Skin of body (tissue), 2 donors: Measurements from ENCODE around the gene SINHCAF. TPM values are rescaled to one million over a fixed set of nuclear protein-coding genes. Genes with fewer than 3 reads are reported as not detected.

Experiments used
- DNase-seq: peaks from one replicate; lab custom pipeline; 2025; lab: John Stamatoyannopoulos, UW
- total RNA-seq: library from RNA; depleted of rRNA; stranded (reverse); fragments of >200 nt; gene quantifications from one replicate; pipeline ENCODE4 v1.2.3, GENCODE V29; 2014

The SINHCAF gene
- total RNA-seq, 1 donor from 2014 or later, result 47.5 TPM

DNA sequence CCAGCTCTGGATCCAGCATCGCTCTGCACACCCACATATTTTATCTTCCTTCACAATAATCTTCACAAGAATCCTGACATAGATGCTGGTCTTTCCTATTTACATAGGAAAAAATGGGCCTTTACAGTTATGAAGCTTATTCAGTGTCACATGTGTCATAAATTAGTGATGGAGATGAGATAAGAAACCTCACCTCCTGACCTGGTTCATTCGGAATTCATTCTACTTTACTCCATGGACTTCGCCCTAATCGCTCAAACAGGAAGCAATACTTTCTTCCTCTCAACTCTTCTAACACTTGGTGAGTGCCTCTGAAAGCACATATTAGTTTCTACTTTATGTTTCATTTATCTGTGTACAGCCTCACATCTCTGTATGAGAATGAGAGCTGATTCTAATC lies 12.0 kb upstream of the SINHCAF start:
- DNase-seq, result no peak

DNA sequence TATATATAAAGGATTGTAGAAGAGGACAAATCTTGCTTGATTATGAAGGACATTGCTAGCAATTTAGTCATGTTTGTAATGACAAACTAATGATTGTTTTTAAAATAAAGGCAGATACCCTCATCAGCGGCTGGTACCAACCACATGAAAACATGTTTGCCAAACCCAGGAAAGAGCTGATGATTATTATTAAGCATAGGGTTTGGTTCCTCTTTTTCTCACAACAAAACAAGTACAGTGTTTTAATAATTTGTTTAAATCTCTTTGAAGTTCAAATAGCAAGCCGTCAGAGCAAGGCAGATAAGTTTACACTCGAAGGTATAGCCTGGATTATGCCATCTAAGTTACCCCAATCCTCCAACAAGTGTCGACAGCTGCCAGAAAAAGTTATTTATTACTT lies 5.3 kb upstream of the SINHCAF start:
- DNase-seq, result no peak

DNA sequence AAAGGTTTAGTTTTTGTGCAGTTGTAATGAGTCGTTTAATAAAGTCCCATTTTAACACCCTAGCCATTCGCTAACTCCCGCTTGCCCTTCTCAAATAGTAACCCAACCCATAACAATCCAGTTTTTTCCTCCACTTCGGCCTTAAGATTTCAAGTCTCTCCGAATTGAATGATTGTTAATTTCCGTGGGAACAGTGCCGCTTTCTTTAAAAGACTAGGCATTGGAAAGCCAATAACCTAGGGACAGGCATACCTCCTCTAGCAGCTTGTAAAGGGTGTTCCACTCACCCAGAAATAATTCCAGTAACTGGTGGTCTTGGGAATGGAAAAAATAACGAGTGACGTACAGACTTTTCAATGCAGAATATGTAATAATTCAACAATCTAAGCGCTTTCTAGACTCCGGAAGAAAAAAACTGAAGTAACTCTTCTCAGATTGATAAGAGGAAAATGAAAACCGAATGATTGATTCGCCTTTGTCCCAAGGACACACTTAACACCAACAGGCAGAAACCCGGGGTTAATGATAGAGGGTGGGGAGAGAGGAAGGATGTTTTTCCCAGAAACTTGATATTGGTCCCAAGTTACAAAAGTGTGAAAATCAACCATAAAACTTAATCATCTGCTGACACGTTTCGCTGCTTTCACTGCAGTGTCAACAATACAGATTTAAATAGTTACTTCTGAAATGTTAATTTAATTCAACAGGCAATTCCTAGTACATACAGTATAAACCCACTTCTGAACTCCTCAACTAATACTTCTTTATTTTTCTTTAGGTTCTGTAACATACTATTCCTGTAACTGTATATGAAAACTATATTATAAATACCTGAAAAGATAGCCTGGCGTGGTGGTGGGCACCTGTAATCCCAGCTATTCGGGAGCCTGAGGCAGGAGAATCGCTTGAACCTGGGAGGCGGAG lies 1.0 kb upstream of the SINHCAF start:
- peak; percentile 25 for DNase-seq

DNA sequence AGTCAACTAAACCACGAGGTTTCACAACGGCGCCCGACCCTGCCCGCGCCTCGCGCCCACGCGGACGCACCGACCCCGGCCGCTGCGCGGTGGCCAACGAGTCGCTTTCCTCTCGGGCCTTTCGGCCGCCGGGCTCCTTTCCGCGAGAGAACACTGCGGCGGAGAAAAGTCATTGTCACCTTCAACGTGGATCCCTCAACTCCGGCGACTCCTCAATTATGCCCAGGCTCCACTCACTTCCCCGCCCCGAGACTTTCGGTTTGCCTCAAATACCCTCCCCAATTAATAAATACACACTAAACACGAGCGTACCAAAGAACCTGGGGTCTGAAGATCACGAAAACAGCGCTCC lies 450 bp downstream of the SINHCAF start:
- peak; percentile 35 for DNase-seq

DNA sequence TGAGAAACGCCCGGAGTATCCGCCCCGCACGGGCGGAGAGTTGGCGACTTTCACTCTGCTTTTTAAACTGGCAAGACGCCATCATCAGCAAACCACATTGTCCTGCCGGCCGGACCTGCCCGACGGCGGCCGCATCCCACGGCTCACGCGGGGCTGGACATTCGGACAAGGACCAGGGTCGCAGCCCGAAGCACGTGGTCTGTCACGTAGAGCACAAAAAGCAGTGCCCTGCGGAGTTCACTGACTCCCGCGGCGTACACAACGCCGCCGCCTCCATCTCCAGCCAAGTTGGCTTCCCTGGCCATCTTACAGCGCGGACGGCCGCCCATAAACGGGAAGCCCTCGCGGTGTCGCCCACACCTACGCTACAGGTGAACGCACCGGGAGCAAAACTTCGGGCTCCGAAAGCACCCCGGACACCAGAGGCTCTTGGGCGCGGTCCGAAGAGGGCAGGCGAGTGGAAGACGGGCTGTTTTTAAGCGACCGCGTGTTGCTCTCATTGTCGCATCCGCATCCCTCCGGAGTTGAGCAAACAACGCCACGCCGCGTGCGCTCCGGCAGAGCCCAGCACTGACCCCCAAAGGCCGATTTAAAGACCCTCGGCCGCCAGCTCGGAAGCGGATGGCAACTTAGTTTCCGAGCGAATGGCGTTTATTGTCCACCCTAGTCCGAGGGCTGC lies 966 bp downstream of the SINHCAF start:
- peak; percentile 40 for DNase-seq

DNA sequence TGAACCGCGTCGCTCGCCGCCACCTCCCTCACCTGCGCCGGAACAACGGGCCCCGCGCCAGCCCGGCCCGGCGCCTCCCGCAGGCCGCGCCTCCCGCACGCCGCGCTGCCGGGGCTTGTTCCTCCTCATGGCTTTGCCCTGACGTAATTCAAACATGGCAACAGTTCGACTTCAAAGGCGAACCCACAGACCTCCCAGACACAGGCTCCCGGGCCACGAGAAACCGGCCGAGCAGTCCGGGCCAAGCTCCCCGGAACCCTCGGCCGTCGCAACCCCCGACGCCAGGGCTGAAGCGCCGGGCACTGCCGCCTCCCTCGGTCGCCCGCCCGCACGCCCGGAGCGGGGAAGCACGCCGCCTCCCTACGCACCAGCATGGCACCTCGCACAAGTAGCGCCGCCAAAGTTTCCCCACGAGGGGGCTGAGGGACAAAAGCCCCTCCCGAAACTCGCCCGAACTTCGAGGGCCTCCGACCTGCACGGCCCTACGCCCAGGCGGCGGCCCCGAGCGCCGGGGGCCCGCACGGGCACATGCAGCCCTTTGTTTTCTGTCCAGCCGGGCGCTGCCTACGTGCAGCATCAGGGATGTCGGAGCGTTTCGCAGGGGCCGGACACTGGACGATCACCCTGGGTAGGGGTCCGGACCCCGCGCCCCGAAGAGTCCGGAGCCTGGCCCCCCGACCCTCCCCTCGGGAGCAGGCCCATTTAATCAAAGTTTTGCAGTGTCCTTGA lies 1.7 kb downstream of the SINHCAF start:
- peak; percentile 21 for DNase-seq

DNA sequence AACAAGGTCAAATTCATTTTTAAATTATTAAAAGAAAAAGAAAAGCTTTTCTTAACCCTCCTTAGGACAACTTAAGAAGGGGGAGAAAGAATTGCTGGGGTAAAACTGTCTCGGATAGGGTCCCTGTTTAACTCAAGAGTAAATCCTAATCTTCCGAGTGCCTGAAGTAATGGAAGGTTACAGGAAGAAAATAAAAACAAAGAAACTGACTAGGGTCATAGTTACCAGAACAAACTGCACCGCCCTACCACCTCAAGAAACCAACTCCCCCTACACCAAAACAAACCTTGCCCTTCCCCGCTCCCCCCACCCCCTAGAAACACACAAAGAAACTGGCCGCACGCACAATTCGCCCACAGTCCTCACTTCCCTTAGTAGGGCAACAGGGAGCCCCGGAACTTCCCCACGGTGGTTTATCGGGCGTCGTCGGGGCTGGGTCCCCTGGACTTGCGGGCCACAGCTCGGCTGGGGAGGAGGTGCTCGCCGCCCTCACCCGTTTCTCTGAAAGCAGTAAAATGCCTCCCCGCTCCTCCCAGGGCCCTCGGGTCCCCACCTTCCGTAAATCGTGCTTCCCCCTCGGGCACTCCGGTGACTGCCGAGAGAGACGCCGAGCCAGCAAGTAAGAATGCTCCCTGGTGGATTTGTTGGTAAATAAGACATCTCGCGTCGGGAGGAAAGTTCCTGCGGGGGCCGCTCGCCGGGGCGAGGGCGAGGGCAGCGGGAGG lies 2.4 kb downstream of the SINHCAF start:
- DNase-seq, result peak; percentile 20

DNA sequence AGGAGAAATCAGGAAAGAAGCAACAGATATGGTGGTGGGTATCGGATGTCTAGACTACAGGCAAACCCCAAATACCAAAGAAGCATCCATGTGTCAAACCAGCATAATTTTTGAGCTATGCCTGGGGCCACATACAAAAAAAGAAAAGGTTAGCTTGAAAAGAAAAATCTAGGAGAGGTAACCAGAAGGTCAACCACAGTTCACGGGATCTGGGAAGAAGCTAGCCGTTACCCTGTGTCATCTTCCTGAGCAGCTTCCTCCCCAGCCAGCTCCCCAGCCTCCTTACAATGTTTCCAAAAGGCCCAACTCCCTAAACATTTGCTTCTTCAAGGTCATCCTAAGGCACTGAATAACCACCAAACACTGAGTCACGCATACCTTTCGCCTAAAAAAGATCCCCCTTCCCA lies 3.1 kb downstream of the SINHCAF start:
- no peak for DNase-seq

DNA sequence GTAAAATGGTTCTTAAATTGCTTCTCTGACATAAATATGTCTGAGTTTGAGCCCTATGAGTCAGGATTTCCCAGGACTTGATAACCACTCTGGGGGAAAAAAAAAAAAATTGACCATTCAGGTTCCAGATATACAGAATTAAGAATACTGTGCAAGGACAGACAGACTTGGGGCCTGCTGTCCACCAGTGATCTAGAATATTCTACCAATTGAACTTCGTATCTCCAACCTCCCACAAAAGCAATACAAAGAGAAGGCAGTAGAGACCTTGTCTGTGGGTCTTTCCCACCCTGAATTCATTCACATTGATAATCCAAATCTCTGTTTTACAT lies 4.1 kb downstream of the SINHCAF start:
- DNase-seq, result no peak

DNA sequence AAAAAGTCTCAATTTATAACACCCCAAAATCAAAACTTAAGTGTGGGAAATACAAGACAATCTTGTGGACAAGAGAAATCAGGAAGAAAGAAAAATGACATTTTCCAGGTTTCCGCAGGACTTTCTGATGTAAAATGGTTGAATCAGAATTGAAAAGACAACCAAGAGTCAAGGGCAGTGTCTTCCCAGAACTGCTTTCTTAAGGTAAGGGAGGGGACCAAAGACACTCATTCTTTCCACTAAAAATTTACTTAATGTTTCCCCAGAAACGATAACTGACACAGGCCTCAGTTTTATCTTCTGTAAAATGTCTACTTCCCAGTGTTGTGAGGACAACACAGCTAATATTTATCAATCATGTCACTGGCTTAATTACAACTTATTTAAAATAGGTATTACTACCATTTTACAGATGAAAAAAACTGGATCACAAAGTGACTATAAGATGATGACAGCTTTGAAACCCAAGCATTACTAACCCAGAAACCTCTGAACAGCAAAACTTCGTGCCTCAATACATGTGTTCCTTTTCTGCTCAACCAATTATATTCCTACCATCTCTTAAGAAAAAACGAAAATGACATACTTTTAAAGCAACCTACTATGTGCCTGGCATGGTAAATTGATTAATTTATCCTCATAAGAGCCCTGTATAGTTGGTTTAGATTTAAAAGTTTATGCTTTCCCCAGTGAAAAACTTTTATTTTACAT lies 4.6 kb downstream of the SINHCAF start:
- DNase-seq, result no peak

DNA sequence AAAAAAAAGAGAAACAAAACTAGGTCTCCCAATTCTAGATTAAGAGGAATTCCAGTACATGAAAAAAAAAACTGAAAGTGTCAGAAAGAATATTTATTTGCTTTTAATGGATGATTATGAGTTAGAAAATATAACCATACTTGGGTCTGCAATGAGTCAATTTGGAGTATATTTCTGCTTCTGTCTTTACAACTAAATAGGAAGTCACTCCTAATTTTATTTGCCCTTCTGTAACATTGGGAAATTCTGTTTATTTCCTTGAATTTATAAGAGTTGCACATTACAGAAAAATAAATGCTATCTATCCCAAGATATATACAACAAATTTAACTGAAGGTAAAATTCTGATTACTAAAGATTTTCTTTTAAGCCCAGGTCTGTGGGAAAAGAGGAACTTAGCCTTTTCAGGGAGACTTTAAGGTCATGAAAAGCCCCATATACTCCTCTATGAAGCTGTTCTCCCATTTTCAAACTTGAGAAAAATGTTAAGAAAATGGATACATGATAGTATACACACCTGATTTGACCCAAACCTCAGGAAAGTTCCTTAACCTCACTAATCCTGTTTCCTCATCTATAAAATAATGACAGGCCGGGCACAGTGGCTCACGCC lies 7.2 kb downstream of the SINHCAF start:
- no peak for DNase-seq

DNA sequence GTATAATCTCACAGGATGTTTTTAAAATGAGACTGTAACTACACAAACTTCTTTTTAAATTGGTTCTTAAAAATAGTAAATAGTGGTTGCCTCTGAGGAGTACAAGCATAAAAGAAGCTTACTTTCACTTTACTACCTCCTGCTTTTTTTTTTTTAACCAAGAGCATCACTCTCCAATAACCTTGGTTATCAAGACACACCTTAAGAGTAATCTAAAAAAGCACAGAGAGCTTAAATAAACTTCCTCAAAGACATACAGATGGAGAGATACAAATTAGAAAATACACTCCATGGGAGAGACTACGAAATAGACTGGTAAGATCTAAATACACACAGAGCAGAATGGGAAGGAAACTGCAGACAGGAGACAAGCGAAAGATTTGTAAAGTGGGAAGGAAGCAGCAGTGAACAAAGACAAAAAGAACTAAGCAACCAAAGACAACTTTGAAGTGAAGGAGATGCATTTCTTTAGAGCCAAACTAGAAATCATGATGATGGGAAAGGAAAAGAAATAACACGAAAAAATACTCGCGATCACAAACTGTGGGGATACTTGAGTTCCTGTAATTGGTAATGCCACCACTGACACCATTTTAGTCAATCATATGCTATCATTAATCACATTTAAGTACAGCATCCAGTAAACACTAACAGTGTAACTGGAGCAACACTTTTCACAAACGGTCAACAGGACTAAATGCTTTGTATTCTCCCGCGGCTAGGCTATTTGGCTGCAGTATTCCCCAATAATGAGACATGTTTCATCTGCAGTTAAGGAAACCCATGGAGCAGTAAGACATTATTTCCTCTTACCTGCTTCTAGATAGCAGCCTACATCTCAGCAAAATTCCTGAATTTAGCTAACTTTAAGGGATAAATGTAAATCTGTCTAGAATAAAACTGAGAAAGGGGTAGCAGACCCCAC lies 8.2 kb downstream of the SINHCAF start:
- DNase-seq, result no peak

DNA sequence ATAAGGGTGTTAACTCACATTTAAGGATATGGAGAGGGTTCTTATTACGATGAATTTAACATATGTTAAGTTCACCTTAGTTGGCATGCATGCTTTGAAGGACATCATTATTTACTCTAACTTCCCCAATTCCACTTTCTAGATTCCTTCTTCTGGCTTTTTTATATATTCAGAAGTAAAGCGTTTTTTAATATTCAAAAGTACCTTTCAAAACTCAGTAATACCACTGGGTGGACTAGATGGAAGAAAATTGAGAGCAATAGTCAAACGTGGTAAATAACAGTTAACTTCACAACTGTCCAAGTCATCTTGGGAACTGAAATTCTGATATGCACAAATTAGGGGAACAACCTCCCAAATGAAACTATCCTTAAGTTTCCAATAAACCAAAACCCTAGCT lies 9.1 kb downstream of the SINHCAF start:
- no peak for DNase-seq

DNA sequence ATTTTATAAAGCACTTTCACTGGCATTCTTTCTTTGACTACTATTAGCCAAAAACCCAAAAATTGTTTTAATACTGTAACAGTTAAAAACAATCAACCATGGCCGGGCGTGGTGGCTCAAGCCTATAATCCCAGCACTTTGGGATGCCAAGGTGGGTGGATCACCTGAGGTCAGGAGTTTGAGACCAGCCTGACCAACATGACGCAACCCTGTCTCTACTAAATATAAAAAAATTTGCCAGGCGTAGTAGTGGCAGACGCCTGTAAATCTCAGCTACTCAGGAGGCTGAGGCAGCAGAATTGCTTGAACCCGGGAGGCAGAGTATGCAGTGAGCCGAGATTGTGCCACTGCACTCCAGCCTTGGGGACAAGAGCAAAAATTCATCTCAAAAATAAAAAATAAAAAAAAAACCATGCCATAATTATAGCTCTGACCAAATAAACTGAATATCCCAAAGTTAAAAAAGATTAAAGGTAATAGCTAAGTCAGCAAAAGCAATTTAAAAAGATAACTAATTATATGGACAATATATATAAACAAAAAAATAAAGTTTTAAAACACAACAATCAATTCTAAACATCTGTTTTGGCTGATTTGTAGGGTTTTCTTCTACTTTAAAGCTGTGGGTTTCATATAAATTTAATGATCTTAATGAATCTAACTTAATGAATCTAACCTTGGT lies 10.0 kb downstream of the SINHCAF start:
- DNase-seq, result no peak

DNA sequence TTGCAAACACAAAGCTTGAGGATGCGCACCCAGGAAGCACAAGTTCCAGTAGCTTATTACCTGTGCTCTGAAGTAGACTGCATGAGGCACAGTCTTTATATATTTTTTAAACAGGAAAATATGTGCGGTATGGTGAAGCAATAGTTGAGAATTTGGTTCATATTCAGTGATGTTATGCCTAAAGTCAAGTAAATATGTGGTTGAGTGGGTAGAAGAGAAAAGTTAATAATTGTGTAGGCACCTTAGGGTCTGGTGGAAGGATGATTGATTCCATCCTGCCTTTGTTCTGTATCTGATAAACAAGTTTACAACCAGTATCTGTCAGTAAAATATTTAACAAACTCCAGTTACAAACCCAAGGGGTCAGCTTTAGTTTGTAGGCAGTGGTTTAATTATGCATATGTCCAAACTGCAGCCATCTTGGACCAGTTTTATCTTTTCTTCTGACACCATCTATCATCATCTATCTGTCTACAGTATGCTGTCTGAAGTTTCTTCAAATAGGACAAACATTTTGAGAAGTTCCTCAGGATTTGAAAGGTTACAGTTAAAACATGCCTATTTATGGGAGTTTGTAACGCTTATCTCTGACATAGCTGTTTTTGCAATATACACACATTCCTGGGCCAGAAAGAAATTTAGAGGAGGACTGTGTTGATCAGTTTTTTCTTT lies 10.8 kb downstream of the SINHCAF start:
- no peak for DNase-seq

DNA sequence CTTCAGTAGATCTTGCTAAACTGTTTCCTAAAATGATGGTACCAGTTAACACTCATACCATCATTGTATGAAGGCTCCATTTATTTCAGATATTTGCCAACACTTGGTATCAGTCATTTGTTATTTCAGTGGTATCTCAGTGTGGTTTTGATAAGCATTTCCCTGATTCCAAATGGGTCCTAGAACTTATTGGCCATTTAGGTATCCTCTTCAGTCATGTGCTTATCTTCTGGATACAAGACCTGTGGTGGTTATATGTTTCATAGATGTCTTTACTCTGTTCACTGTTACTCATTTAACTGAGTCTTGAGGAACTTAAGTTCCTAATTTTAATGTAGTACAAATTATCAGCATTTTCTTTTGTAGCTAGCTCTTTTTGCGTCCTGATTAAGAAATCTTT lies 13.5 kb downstream of the SINHCAF start:
- DNase-seq, result no peak

DNA sequence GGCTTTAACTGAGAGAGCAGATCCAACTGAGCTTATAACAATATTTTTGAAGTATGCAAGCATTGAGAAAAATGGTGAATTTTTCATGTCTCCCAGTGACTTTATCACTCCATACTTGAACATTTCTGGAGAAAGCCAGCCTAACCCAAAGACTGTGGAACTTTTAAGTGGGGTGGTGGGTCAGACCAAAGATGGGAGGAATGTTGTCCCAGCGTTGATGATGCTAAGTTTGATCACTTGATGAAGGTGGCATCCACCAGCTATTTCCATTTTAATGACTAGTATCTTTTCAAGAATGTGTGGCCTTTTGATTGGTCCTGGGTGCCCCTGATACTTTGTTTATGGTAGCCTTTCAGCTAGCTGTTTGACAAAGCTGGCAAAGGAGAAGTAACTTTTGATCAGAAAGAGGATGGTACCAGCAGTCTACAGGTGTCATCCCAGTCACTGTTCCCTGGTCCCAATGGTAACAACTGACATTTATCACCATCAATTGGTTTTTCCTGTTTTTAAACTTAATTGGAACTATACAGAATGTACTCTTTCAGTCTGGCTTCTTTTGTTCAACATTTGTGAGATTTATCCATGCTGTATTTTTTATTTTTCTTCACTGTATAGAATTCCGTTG lies 14.2 kb downstream of the SINHCAF start:
- DNase-seq, result no peak

DNA sequence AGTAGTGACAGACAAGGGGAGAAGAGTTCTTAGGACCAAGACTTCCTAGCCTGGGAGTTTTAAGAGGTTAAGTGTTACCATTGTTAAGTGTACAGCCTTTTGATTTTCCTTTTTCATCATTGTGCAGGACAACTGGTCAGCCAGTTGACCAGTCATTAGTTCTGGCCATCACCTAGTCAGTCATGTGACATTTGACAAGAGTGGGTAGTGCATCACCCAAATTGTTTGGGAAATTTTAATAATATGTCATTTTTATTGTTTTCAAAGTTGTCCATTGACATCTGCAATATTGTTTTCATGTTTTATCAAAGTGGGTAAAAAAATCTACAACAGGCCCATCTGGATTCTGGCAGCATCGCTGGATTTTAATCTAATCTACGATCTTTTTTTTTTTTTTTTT lies 15.5 kb downstream of the SINHCAF start:
- no peak for DNase-seq
